ENCODE measurements around the gene MYPOP.

MYPOP gene, protein sequence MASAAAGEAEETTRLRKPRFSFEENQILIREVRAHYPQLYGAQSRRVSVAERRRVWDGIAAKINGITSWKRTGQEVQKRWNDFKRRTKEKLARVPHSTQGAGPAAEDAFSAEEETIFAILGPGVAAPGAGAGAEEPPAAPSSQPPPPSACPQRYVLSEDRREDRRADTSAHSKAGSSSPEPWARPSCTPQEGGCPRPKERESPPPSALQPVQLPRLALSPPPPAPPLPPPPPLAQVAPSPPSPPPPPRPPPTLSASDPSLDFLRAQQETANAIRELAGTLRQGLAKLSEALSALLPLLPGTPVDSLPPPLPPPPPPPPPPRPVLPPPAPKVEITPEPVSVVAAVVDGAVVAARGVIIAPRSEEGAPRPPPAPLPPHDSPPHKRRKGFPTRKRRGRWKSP

GRCh38 chr19:45901912-45902650, at the start of gene MYPOP:
Gene MYPOP, minus strand, starts transcription at chr19:45902613. Its CDS starts 840 bp downstream, at chr19:45901773.
- peak; percentile 68 for DNase-seq

DNA sequence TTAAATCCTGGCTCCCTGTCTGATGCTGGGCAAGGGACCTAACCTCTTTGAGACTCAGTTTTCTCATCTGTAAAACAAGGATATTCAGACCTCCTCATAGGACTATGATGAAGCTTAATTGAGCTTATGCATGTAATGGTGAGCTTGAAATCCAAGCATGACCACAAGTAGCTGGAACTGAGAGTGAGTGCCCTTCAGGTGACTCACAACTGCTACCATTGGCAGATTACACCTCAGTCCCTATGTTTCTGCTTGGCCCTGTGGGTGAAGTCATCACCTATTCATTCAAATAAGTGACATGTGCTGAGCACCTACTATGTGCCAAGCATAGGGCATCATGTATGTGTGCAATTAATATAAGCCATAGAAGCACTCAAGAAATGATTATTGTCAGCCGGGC, 45.5 kb upstream of the MYPOP start:
- no peak for DNase-seq

GRCh38 chr19:45940515-45940805, 38.0 kb upstream of the MYPOP start:
- no peak for DNase-seq

DNA sequence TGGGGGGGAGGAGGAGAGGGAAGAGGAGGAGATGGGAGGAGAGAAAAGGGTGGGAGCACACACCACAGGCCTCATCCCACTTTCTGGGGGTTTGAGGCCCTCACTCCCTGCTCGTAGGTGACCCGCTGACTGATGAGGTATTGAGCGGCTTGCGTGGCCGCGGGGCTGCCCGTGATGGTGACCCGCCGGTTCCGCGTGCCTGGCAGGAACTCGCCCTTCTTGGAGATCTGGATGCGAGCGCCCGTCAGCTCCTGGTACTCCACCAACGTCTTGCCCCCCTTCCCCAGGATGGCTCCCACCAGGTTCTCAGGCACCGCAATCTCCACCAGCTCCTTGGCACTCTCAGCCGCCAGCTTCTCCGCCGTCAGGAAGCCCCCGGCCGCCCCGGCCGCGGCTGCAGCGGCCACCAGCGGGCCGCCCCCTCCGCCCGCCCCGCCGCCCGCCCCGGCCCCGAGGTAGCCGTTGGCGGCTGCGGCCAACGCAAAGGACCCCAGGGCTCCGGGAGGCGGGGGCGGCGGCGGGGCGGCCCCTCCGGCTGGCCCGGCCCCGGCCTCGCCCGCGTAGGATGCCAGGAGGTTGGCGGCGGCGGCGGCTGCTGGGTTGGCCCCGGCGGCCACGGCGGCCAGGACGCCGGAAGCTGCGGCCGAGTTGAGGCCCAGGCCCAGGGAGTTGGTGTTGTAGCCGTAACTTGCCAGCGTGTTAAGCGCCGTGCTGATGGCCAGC, 37.5 kb upstream of the MYPOP start:
- DNase-seq: no peak

DNA sequence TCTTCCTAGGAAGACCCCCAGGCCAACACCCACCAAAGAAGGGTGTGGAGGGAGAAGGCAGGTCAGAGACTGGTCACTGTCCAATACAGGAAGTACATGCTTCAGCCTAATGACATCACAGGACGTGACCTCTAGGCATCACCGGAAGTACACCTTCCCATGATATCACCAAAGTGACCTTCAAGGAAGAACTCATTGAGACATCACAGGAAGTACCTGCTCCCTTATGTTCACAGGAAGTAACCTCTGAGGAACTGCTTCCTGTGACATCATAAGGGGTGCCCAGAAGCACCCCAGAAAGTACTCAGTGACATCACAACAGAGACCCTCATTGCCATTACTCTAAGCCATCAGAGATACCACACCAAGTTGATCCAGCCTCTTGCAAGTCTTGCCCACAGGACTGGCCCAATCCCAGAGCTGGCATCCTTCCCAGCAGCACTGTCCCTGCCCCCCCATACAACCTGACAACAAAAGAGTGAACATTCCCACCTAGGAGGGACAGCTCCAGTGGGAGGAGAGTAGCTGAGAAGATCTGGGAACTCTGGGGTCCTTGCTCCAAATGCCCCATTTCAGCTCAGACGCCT, 36.4 kb upstream of the MYPOP start:
- no peak for DNase-seq

DNA sequence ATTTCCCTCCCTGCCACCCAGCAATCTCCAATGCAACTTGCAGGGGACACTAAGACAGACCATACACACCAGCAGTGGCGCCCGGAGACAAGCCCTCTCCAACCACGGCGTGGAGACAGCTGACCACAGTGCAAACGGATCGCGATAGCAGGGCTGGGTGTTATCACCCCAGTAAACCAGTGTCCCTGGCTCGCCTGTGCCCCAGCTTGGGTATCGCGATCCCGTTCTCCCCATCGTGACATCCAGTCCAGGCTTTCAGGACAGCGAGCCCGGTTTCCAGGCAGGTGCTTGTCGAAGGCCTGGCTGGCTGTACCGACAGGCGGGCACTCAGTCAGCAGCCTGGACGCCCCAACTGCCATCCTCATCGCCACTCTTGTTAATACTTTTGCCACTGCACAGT, 32.9 kb upstream of the MYPOP start:
- DNase-seq: no peak

GRCh38 chr19:45934551-45935230, 32.3 kb upstream of the MYPOP start:
- DNase-seq: no peak

GRCh38 chr19:45933759-45934158, 31.3 kb upstream of the MYPOP start:
- no peak for DNase-seq

GRCh38 chr19:45931055-45931454, 28.6 kb upstream of the MYPOP start:
- no peak for DNase-seq

- no peak for DNase-seq
These were observed 26.8 kb upstream of the MYPOP start for GRCh38 chr19:45929247-45929646.

DNA sequence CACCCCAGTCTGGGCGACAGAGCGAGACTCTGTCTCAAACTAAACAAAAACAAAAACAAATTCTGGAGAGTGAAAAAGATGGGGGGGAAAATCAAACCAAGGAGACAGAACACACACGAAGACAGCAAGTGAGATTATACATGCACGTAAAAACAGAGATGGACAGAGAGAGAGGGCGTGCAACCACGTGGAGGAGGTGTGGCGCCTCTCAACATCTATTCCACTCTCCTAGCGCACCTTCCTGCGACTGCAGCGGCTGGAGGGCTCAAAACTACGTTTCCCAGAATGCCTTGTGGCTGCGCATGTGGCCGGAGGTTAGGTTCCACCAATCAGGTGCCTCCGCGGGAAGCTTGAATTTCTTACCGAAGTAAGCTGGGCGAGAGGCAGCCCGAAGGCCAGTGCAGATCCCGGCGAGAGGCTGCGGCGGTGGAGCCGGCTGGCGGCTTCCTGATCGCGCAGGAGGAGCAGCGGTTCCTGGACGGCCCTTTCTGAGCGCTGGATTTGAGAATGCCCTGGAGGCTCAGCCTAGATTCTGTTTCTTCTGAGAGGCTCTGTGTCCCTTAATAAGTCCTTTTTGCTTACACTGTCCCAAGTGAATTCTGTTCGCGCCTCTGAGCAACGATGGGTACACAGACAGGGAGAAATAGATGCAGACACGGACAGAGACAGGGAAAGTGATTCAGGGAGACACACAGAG, 25.3 kb upstream of the MYPOP start:
- peak; percentile 99 for DNase-seq

GRCh38 chr19:45924891-45925447, 22.6 kb upstream of the MYPOP start:
- DNase-seq: no peak

- DNase-seq: no peak
These were observed 19.9 kb upstream of the MYPOP start for GRCh38 chr19:45922281-45922680.

GRCh38 chr19:45920458-45920857, 18.0 kb upstream of the MYPOP start:
- DNase-seq: no peak

DNA sequence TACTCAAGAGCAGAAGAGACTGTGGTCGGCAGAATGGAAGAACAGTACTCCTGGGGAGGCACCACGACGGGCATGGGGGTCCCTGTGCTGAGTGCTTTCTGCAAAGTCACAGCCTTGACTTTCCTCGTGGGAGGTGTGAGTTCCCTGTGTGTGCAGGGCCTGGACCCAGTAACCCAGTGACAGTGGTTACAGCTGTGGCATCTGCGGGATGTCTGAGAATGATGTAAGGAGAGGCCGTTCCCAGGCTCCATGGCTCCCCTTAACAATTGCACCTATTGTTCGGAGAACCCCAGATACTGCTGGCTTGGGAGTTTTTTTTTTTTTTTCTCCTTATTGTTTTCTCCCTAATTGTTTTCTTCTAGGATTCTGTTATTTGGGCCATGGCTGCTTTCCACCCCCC, 17.3 kb upstream of the MYPOP start:
- DNase-seq: no peak

- DNase-seq: no peak
These were observed 16.3 kb upstream of the MYPOP start for GRCh38 chr19:45918721-45919120.

GRCh38 chr19:45917421-45918091, 15.1 kb upstream of the MYPOP start:
- no peak for DNase-seq

GRCh38 chr19:45913874-45914830, 11.7 kb upstream of the MYPOP start, which contains the start of gene NANOS2:
Gene NANOS2, minus strand, starts transcription at chr19:45914778. Its CDS starts 85 bp downstream, at chr19:45914693.
- peak; percentile 80 for DNase-seq

DNA sequence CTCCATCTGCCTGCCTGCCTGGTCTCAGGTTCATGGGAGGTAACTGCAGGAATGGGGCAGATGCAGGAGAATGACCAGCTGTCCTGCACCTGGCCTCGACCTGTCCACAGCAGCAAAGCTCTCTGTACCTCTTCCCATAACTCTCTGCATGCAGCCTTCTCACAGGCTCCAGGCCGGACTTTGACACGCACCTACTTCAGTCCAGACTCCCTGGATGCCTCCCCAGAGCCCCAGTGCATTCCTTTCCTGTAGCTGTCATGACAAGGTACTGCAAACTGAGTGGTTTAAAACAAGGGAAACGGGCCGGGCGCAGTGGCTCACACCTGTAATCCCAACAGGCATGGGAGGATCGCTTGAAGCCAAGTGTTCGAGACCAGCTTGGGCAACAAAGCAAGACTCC, 8.9 kb upstream of the MYPOP start:
- no peak for DNase-seq

DNA sequence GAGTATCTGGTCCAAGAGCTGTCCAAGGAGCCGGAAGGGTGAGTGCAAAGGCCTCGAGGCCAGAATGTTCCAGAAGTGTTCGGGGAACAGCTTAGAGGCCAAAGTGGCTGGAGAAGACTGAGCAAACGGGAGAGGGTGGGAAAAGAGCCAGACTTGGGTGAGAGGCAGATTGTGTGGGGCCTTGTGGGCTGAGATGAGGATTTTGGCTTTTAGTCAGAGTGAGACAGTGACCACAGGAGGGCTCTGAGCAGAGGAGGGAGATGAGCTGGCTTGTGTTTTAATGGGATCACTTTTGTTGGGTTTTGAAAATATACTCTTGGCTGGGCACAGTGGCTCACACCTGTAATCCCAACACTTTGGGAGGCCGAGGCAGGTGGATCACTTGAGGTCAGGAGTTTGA, 6.5 kb upstream of the MYPOP start:
- no peak for DNase-seq

All from eye (tissue), 1 donor.